ENCODE data around the gene RPTOR. TPM values are rescaled to one million over a fixed set of nuclear protein-coding genes. Genes with fewer than 3 reads are reported as not detected.

RPTOR gene
- total RNA-seq, 1 experiment from 2014 or later: 19.8 TPM

DNA sequence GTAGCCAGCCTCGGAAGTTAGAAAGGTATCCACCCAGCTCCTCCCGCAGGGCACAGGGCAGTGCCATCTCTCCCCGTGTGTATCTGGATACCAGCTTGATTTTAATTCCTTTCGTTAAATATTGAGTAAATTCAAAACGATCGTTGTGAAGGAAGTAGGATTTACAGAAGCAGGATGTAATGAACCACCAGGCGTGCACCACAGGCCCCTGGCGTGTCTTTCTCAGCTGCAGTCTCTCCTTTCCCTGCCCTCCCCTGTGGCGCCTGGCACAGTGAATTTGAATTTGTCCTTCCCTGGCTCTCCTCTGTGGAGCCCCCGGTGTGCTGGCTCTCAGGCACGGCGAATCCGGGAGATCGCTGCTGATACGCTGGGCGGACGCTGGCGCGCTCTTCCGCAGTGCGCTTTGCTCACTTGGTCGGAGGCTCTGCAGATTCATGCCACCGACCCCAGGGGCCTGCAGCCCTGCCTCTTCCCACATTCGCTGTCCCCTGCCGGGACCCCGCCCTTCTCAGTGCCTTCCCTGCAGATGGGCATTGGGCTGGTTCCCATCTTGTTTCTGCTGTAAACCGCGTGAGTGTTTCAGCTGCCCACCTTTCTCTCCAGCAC, 164.6 kb downstream of the RPTOR start:
- in situ Hi-C loops (cut with HindIII; ENCODE audit: low pct_unique_long_range_greater_than_20kb, low sequenced_read_pairs): no loop called here
- DNase-seq (ENCODE audit: low read depth): no peak

DNA sequence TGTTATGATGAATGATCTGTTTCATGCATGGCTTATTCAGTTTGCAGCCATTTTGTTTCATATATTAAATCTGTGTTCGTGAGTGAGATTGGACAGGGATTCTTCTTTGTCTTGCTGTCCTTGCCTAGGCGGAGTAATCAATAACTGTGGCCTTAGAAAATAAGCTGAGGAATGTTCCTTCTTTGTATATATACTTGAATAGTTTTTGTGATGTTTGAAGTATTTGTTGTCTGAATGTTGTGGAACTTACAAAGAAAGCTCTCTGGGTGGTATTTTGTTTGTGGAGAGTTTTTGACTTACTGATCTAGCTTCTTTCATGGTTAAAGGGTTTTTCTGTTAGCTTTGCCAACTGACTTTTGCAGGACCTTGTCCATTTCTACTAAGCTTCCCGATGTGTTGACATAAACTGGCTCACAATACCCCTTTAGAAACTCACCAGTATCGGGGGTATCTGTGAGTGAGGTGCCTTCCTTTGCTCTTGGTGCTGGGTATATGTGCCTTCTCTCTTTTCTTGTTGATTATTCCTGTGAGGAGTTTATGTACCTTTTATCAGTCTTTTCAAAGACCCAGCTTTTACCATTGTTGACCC, 166.2 kb downstream of the RPTOR start:
- in situ Hi-C loops (cut with HindIII; ENCODE audit: low pct_unique_long_range_greater_than_20kb, low sequenced_read_pairs): no loop called here

DNA sequence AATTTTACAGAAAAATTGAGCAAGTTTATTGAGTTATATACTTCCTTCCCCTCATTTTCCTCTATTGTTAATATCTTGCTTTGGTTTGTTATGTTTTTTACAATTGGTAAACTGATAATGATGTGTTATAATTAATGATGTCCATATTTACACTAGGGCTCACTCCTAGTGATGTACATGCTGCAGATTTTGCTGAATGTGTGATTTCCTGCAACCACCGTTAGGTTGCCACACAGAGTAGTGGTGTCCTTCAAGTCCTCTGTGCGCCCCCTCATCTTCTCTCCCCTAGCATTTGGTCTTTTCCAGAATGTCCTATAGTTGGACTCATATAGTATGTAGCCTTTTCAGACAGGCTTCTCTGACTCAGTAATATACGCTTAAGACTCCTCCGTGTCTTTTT, 167.5 kb downstream of the RPTOR start:
- in situ Hi-C loops (cut with HindIII; ENCODE audit: low pct_unique_long_range_greater_than_20kb, low sequenced_read_pairs): no loop called here
- no peak for DNase-seq (ENCODE audit: low read depth)

More for the DNA sequence above, 166.2 kb downstream of the RPTOR start:
- DNase-seq (ENCODE audit: low read depth): no peak

DNA sequence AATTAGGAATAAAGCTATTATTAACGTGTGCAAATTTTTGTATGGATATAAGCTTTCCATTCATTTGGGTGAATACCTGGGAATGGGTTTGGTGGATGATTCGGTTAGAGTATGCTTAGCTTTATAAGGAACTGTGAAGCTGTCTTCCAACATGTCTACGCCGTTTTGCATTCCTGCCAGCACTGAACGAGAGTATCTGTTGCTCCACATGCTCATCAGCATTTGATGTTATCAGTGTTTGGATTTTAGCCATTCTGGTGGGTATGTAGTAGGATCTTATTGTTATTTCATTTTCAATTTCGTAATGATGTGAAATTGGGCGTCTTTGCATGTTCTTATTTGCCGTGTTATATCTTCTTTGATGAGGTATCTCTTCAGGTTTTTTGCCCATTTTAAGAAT, 168.0 kb downstream of the RPTOR start:
- DNase-seq (ENCODE audit: low read depth): no peak
- in situ Hi-C loops (cut with HindIII; ENCODE audit: low pct_unique_long_range_greater_than_20kb, low sequenced_read_pairs): no loop called here

DNA sequence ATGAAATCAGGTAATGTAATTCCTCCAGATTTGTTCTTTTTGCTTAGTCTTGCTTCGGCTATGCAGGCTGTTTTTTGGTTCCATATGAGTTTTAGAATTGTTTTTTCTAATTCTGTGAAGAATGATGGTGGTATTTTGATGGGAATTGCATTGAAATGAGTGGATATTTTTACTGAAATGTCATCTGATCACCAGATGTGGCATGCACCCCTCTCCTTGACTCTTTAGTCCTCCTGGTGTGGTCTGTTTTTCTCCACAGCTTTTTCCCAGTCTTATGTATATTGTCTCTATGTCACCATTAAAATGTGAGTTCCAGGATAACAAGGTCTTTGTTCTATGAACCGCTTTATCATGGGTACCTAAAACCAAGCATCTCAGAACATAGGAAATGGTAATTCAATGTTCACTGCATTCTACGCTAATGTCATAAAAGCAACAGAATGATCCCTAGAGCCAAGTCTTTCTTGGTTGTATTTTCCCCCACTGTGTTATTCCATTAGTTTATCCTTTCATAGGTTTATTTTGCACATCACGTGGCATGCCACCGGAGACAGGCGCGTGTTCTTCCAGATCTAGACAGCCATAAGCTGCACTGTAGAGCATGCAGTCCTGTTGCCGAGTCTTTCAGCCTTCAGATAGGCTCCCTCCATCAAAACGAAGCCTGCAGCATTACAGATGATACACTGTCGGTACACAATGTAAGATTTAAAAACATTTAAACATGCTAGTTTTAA, 172.5 kb downstream of the RPTOR start:
- DNase-seq (ENCODE audit: low read depth): no peak
- in situ Hi-C loops (cut with HindIII; ENCODE audit: low pct_unique_long_range_greater_than_20kb, low sequenced_read_pairs): no loop called here

DNA sequence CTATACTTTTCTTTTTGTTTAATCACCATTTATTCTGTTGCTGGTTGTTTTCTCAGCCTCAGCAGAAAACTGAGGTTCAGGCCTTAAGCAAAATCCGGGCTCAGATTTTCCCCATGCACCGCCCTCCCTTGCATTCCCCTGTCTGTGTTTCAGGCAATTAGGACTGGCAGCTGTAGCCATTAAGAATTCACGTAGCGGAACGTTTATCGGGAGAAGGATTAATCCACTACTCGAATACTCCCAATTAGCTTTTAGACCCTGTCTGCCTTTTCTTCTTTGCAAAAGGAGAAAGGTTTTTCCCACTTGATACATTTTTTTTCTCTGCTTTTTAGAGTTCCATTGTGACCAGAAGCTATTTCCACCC, 173.1 kb downstream of the RPTOR start:
- no peak for DNase-seq (ENCODE audit: low read depth)
- in situ Hi-C loops (cut with HindIII; ENCODE audit: low pct_unique_long_range_greater_than_20kb, low sequenced_read_pairs): no loop called here

DNA sequence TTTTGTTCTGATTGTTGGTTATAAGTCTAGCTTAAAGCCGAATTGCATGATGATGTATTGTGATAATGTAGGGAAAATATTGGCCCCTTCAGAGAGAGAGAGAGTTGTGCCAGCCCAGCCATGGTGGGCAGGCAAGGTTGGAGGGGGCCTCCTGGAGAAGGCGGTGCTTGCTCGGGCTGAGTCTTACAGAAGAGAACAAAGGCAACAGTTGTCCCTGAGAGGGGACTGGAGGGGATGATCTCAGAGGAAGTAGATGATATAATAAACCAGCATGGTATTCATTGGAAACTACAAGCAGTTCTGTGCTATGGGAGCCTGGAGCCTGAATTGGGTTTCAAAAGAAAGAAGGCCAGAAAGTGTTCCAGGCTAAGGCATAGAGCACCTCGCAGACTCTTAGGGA, 173.8 kb downstream of the RPTOR start:
- in situ Hi-C loops (cut with HindIII; ENCODE audit: low pct_unique_long_range_greater_than_20kb, low sequenced_read_pairs): no loop called here
- no peak for DNase-seq (ENCODE audit: low read depth)

DNA sequence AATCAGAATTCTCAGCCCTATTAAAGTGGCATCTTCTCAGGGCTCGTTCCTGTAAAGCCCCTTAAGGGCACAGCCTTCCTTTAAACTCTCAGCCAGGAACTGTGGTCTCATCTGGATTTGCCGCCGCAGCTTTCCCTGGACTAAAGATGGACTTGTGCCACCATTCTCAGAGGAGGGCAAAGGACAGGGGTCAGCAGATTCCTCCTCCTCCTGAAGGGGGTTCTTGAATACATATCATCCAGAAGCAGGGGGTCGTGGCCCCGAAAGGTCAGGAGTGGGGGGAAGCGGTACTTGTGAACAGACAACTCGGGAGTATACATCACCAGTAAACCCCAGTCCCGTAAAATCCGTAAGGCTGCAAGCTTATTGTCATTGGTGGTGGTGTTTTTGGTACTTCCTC, 174.8 kb downstream of the RPTOR start:
- in situ Hi-C loops (cut with HindIII; ENCODE audit: low pct_unique_long_range_greater_than_20kb, low sequenced_read_pairs): no loop called here
- no peak for DNase-seq (ENCODE audit: low read depth)

DNA sequence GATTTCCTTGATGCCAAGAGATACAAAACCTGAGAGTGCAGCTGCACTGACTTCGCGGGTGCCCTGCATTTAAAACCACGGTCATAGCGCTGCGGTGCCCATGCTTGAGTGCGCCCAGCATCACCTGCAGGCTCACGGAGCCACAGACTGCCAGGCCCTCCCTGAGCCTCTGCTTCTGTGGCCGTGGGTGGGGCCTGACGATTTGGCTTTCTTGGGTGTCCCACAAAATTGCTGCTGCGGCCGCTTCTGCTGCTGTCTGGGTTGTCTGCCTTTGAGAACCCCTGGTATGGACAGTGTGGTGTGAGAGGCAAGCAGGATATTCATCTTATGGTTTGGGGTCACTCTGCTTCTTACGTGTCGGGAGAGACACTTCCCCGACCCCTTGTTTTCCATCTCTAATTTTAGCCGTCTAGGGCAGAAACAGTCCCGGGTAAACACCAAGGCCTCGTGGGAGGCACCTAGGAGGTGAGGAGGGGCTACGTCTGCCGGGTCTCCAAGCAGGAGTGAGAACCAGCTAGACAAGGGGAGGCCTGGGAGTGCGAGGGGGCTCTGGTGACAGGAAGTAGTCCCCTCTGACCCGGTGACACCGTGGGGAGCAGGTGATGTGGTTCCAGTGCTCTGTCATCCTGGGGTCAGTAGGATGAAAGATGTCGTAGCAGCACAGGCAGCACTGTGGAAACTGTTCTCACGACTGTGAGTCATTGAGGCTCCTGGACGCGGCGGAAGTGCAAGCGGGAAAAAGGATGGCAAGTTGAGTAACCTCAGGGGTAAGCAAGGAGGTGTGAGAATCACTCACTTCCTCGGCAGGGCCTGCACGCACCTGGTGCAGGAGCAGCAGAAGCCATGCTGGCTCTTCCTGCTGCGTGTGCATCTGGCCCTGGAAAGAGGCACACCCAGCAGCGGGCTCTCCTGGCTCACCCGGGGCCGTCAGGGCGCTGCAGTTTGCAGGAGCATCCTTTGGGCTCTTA, 176.3 kb downstream of the RPTOR start:
- in situ Hi-C loops (cut with HindIII; ENCODE audit: low pct_unique_long_range_greater_than_20kb, low sequenced_read_pairs): no loop called here

DNA sequence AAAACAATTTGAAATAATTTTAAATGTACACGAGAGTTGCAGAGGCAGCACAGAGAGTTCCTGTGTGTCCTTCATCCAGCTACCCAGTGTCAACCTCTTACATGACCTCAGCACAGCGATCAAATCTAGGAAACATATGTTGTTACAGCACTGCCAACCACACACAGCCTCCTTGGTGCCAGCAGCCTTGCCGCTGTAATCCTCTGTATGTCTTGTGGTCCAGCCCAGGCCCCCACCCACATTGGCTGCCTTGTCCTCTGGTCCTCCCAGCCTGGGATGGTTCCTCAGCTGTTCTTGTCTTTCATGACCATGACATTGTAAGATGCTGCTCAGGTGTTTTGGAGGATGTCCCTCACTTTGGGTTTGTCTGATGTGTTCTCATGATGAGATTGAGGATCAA, 178.0 kb downstream of the RPTOR start:
- DNase-seq (ENCODE audit: low read depth): no peak
- in situ Hi-C loops (cut with HindIII; ENCODE audit: low pct_unique_long_range_greater_than_20kb, low sequenced_read_pairs): no loop called here

More for the DNA sequence above, 176.3 kb downstream of the RPTOR start:
- DNase-seq (ENCODE audit: low read depth): peak; percentile 83

DNA sequence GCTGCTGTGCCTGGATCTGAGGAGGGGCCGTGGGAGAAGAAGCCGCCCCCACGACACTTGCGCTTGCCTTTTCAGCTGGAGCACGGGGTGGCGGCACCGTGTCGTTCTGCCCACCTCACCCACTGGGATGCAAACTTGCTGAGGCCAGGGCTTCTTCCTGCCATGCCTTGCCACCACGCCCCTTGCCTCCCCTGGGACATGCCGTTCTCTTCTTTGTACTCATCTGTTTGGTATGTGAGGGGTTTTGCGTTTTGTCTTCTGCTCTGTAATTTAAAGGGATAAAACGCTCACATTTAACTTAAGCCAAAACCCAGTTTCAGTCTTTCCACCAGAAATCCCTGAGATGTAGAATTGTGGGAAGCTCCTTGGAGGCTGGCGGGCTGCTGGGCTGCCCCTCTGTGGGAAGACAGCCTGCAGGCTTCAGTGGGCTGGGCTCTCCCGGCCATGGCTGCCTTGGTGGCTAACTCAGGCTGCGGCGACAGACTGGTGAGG, 180.2 kb downstream of the RPTOR start:
- DNase-seq (ENCODE audit: low read depth): peak; percentile 11
- in situ Hi-C loops (cut with HindIII; ENCODE audit: low pct_unique_long_range_greater_than_20kb, low sequenced_read_pairs): no loop called here

DNA sequence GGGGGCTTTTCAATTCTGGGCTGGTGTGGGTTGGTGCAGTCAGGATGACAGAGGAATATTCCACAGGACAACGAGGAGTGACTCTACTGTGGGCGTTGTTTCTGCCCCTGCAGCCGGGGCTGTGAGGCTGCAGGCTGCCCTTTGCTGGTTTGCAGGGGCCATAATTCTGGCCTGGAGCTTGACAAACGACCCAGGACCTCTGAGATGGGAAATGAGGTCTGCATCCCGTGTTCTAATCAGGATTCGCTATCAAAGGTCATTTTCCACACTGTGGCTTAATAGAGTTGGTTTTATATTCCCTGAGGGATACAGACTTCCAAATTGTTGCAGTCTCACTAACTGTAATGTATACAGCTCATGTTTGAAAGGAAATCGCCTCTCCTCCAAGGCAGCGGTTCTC, 180.9 kb downstream of the RPTOR start:
- in situ Hi-C loops (cut with HindIII; ENCODE audit: low pct_unique_long_range_greater_than_20kb, low sequenced_read_pairs): no loop called here
- DNase-seq (ENCODE audit: low read depth): no peak

DNA sequence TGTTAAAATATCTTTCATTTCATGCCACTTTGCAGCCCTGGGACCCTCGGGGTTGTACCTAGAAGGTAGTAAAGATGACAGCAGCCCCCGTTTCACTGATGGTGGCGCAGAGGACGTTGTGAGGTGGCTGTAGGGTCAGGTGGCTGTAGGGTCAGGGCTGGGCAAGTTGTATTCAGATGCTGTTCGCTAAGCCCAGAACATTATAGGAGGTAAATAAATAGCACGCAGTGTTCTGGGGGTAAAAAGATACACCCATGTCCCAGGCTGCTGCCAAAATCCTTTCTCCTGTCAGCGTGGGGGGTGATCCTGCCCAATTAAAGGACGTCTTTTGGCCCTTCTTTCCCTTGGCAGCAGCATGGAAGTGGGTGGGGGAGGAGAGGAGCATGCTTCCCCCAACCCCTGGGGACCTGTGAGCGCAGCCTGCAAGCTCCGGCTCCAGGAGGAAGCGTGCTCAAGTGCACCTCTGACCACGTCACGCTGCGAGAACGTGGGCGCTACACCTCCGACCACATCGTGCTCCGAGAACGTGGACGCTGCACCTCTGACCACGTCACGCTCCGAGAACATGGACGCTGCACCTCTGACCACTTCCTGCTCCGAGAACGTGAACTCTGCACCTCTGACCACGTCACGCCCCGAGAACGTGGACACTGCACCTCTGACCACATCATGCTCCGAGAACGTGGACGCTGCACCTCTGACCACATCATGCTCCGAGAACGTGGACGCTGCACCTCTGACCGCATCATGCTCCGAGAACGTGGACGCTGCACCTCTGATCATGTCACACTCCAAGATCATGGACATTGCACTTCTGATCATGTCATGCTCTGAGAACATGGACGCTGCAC, 182.1 kb downstream of the RPTOR start:
- in situ Hi-C loops (cut with HindIII; ENCODE audit: low pct_unique_long_range_greater_than_20kb, low sequenced_read_pairs): no loop called here
- DNase-seq (ENCODE audit: low read depth): no peak

DNA sequence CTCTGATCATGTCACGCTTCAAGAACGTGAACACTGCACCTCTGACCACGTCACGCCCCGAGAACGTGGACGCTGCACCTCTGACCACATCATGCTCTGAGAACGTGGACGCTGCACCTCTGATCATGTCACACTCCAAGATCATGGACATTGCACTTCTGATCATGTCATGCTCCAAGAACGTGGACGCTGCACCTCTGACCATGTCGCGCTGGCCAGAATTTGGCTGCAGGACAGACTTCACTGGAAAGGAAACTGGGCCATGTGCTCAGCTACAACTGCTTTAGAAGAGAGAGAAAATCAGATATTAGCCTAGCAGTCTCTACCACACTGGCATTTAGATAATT, 182.7 kb downstream of the RPTOR start:
- in situ Hi-C loops (cut with HindIII; ENCODE audit: low pct_unique_long_range_greater_than_20kb, low sequenced_read_pairs): no loop called here
- DNase-seq (ENCODE audit: low read depth): no peak

DNA sequence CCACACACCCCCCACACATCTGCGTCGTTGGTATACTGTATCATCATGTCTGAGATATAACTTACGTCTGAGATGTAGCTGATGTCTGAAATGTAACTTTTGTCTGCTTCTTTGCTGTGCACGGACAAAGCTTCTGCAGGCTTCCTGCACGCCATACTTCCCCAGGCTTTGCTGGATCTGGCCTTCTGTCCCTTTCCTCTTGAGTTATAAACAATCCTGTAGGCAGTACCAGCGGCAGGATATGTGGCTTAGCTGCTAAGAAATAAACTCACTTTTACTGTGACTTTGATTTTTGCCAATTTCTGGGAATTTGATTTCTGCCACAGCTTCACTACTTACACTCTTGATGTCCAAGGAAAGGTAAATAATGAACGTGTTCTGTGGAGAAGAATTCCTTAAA, 184.4 kb downstream of the RPTOR start:
- DNase-seq (ENCODE audit: low read depth): no peak
- in situ Hi-C loops (cut with HindIII; ENCODE audit: low pct_unique_long_range_greater_than_20kb, low sequenced_read_pairs): no loop called here

DNA sequence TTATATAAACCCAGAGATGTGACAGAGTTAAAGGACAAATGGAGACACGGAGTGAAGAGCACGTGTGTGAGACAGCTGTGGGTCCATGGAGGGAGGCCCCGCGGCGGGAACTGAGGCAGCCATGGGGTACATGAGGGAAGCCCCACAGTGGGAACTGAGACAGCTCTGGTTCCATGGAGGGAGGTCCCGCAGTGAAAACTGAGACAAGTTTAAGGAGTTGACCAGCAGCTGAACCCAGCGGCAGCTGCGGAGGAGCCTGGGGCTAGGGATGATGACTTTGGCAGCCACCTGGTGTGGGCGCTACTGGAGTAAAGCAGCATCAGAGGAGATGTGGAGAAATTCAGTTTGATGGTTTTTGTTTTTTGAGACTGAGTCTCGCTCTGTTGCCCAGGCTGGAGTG, 185.1 kb downstream of the RPTOR start:
- no peak for DNase-seq (ENCODE audit: low read depth)
- in situ Hi-C loops (cut with HindIII; ENCODE audit: low pct_unique_long_range_greater_than_20kb, low sequenced_read_pairs): no loop called here

DNA sequence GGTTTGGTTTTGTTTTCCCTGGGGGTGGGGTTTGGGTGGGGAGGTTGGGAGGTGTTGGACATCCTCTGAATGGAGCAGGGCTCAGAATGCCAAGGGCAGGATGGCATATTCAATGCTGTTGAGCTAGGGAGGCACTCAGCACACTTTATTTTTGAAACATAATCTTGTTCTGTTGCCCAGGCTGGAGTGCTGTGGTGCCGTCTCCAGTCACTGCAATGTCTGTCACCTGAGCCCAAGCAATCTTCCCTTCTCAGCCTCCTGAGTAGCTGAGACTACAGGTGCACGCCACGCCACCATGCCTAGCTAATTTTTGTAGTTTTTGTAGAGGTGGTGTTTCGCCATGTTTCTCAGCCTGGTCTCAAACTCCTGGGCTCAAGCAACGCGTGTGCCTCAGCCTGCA, 186.1 kb downstream of the RPTOR start:
- DNase-seq (ENCODE audit: low read depth): no peak
- in situ Hi-C loops (cut with HindIII; ENCODE audit: low pct_unique_long_range_greater_than_20kb, low sequenced_read_pairs): no loop called here

DNA sequence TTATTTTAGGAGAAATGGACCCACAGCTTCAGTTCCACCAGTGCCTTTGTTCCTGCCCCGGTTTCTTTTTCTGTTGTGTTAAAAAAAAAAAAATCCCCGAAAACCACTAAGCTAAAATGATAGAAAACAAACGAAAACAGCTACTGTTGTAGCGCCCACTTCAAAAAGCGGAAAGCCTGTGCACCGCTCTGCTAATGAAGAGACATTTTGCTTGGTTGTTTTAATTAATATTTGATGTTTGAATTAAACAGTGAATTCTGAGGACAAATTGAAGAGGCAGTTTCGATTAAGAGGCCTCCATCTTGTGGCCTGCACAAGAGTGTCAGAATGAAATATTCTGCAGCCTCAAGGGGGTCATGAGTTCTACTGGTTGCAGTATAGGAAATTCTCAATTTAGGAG, 186.7 kb downstream of the RPTOR start:
- DNase-seq (ENCODE audit: low read depth): no peak
- in situ Hi-C loops (cut with HindIII; ENCODE audit: low pct_unique_long_range_greater_than_20kb, low sequenced_read_pairs): no loop called here
